Natural killer cell treated with Interleukin-12 subunit alpha and Interleukin-12 subunit beta and Interleukin-15 and Interleukin-18, amount 100 ng/mL, for 72 hours (primary cell): ENCODE data around the gene ACSF3. TPM values are rescaled to one million over a fixed set of nuclear protein-coding genes. Genes with fewer than 3 reads are reported as not detected.

Source experiments
- ATAC-seq, 2 donors: fragments of 150-1000 bp; cut with Tn5 transposase in 1 of 2; sonication (Bioruptor Pico), chemical (Tn5 transposase) in 1 of 2; 2 replicates each; pipeline ENCODE4 v1.10.0; 2021
- DNase-seq: peaks from one replicate; pipeline ENCODE4 v3.0.0; 2022; ENCODE audit warnings: low spot score
- H3K27ac Mint-ChIP-seq, 2 donors: 1 replicate in 1 of 2; 2 replicates in 1 of 2; pipeline ENCODE4 v1.8.0; 2022; ENCODE audit warnings: mixed read lengths in 2 of 2, mild to moderate bottlenecking in 1 of 2, moderate library complexity in 1 of 2
- H3K27me3 Mint-ChIP-seq, 2 donors: 1 replicate in 1 of 2; 2 replicates in 1 of 2; pipeline ENCODE4 v1.8.0; 2022; ENCODE audit warnings: mixed read lengths in 2 of 2
- H3K36me3 Mint-ChIP-seq: one replicate; pipeline ENCODE4 v1.8.0; 2022; ENCODE audit warnings: mixed read lengths
- H3K4me1 Mint-ChIP-seq, 2 donors: 1 replicate in 1 of 2; 2 replicates in 1 of 2; pipeline ENCODE4 v1.8.0; 2022; ENCODE audit warnings: low read depth in 2 of 2, mixed read lengths in 2 of 2, mild to moderate bottlenecking in 1 of 2
- H3K4me3 Mint-ChIP-seq: one replicate; pipeline ENCODE4 v1.8.0; 2022; ENCODE audit warnings: mixed read lengths
- H3K9me3 Mint-ChIP-seq: 2 replicates; pipeline ENCODE4 v1.8.0; 2022; ENCODE audit warnings: mixed read lengths
- total RNA-seq, 2 donors: library from RNA; stranded (reverse); gene quantifications; one replicate each; pipeline ENCODE4 v1.2.3, GENCODE V29; 2022

The ACSF3 gene
- total RNA-seq, 2 donors from 2014 or later: 52.3 to 125 TPM

DNA sequence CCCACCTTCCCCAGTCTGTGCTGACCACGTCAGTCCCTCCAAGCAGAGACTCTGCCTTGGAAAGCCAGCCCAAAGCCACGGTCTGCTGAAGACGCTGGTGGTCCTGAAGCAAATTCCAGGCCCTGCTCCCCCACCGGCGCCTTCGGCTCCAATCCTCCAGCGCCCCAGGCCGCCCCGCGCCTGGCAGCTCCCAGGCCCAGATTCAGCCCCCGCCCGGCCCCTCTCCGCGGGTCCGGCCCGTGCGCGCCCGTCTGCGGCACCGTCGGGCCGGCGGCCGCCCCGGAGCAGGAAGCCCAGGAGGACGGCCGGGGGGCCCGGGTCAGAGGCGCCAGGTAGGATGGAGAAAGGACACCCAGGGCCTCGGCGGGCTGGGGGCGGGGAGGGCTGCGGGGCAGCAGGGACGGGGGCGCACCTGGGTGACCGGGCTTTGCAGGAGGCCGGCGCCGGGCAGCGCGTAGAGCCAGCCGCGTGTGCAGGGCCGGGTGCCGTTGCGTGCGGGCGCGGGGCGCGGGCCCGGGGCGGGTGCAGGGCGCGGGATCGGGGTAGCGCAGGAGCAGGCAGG is 107.3 kb downstream of the ACSF3 start:
- Mint-ChIP-seq H3K27ac (no peak overlapping the region), H3K36me3 (peaks cover 7% of the 10 kb centered on the region), H3K4me1 (peaks cover 6 to 8% of the 10 kb centered on the region in 2 donors), H3K27me3 (peaks cover 20 to 27% of the 10 kb centered on the region in 2 donors), H3K4me3 (no peak overlapping the region), H3K9me3 (no peaks in the 10 kb centered on the region)
- no peak for DNase-seq
- no peak for ATAC-seq

DNA sequence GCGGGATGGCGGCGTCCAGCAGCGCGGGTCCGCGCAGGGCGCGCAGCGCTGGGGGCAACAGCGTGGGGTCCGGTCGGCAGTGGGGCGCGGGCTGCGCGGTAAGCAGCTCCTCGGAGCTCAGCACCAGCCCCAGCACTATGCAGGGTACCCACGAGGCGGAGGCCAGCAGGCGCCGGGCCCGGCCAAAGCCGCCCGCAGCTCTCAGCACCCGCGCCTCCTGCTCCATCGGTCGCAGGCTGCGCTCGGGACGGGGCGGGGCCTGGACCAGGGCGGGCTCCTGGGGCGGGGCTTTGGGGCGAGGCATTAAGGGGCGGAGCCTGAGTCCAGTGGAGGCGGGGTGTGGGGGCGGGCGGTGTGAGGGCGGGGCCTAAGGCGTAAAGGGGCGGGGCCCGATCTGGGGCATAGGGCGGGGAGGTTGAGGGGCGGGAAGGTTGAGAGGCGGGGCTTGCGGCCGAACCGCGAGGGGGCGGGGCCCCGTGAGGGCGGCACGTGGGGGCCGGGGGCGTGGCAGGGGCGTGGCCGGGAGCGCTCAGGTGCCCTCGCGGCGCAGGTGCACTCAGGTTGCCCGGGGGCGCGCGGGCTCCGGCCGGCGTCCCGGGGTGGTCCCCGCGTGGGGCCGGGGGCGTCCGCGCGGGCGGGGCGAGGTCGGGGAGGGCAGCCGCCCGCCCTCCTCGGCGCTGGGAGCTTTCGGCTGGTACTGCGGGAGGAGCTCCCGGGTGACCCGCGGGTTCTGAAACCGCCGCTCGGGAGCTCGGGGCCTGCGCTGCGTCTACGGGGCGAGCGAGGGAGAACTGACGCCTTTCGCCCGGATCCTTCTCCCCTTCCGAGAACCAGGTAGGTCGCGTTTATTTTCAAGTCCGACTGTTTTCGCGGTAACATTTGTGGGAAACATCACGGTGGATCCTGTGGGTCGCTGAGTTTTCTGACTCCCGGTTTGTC is 108.1 kb downstream of the ACSF3 start:
- Mint-ChIP-seq H3K9me3 (no peaks in the 10 kb centered on the region), H3K27ac (no peak overlapping the region), H3K4me1 (peaks cover 6 to 8% of the 10 kb centered on the region in 2 donors), H3K36me3 (peaks cover 7% of the 10 kb centered on the region), H3K27me3 (peaks cover 20 to 29% of the 10 kb centered on the region in 2 donors), H3K4me3 (no peak overlapping the region)
- DNase-seq: no peak
- ATAC-seq: peak; percentile 90 to 95

DNA sequence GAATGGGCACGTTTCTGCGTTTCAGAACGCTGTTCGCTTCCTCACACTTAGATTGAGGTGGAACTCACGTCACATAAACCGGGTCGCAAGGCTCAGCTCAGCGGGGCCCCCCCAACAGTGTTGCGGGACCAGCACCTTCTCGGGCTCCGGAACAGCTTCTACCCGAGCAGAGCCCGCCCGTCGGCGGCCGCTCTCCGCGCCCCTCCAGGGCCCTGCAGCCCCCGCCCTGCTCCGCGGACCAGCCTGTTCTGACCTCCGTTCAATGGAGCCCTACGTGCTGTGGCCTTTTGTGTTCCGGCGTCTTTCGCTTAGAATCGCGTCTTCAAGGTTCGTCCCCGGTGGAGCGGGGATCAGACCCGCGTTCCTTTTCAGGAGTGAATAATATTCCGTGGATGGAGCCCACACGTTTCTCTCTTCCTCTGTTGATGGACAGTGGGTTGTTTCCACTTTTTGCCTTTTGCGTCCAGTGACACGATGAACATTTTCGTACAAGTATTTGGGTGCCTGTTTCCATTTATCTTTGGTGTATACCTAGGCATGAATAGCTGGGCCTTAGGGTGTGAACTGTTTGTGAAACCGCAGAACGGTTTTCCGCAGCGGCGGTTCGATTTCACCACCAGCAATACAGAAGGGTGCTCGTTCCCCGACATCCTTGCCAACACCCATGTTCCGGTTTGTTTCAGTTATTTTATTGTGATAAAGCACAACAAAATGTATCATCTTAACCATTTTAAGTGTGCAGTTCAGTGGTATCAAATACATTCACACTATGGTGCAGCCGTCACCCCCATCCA is 109.0 kb downstream of the ACSF3 start:
- no peaks in the 10 kb centered on the region for H3K9me3 Mint-ChIP-seq
- ATAC-seq (no peak), DNase-seq (no peak)
- H3K36me3 Mint-ChIP-seq: peaks cover 7% of the 10 kb centered on the region
- no peak overlapping the region for H3K27ac Mint-ChIP-seq
- peaks cover 6 to 8% of the 10 kb centered on the region in 2 donors for H3K4me1 Mint-ChIP-seq
- peaks cover 20 to 30% of the 10 kb centered on the region in 2 donors for H3K27me3 Mint-ChIP-seq
- H3K4me3 Mint-ChIP-seq: peak overlapping the region; percentile 60

Other genes with a start within 250 kb of the ACSF3 start
- 10 to 100 TPM; 27.3 to 46.3 TPM for gene GALNS, start 236.9 kb upstream of the ACSF3 start, total RNA-seq
- 10 to 100 TPM; 37.8 to 48.3 TPM for gene TRAPPC2L, start 236.7 kb upstream of the ACSF3 start, total RNA-seq
- gene PABPN1L, start 227.2 kb upstream of the ACSF3 start, total RNA-seq: not detected
- gene CBFA2T3, start 116.6 kb upstream of the ACSF3 start, total RNA-seq: 1 to 10 TPM; 2.3 to 2.9 TPM
- not detected for gene CDH15, start 77.9 kb downstream of the ACSF3 start, total RNA-seq
- gene SLC22A31, start 106.7 kb downstream of the ACSF3 start, total RNA-seq: 1 to 10 TPM in 1 of 2 donors, under 1 TPM in 1; 0.53 to 1.2 TPM
- gene ZNF778, start 123.9 kb downstream of the ACSF3 start, total RNA-seq: 10 to 100 TPM in 1 of 2 donors, 1 to 10 TPM in 1; 7.5 to 23.3 TPM